Immature natural killer cell (primary cell): ENCODE data around the gene MUC21. TPM values are rescaled to one million over a fixed set of nuclear protein-coding genes. Genes with fewer than 3 reads are reported as not detected.
"Not testable (repeated sequence)": the region's sequence is repeated elsewhere in the genome, so short reads cannot be mapped to it uniquely, and the experiment has no call there.

Experiments used
- DNase-seq, 3 donors: peaks; one replicate each; pipeline ENCODE4 v3.0.0; 2022; ENCODE audit warnings: mixed read lengths in 1 of 3
- H3K27ac Mint-ChIP-seq, 6 donors: one replicate each; pipeline ENCODE4 v1.8.0; 2020; ENCODE audit warnings: mixed read lengths in 6 of 6, mild to moderate bottlenecking in 5 of 6, inconsistent platforms in 4 of 6, moderate library complexity in 3 of 6
- H3K27me3 Mint-ChIP-seq, 3 donors: one replicate each; pipeline ENCODE4 v1.8.0; 2020 to 2021; ENCODE audit warnings: low read depth in 3 of 3, mild to moderate bottlenecking in 3 of 3, mixed read lengths in 3 of 3, moderate library complexity in 3 of 3, inconsistent platforms in 1 of 3
- H3K36me3 Mint-ChIP-seq, 3 donors: one replicate each; pipeline ENCODE4 v1.8.0; 2020; ENCODE audit warnings: mixed read lengths in 3 of 3, inconsistent platforms in 2 of 3, mild to moderate bottlenecking in 2 of 3
- H3K4me1 Mint-ChIP-seq, 2 donors: one replicate each; pipeline ENCODE4 v1.8.0; 2020; ENCODE audit warnings: inconsistent platforms in 2 of 2, mild to moderate bottlenecking in 2 of 2, mixed read lengths in 2 of 2, moderate library complexity in 1 of 2
- H3K4me3 Mint-ChIP-seq, 5 donors: one replicate each; pipeline ENCODE4 v1.8.0; 2020; ENCODE audit warnings: mild to moderate bottlenecking in 5 of 5, mixed read lengths in 5 of 5, inconsistent platforms in 3 of 5, moderate library complexity in 3 of 5
- H3K9me3 Mint-ChIP-seq, 6 donors: one replicate each; pipeline ENCODE4 v1.8.0; 2020; ENCODE audit warnings: mild to moderate bottlenecking in 6 of 6, mixed read lengths in 6 of 6, inconsistent platforms in 4 of 6, moderate library complexity in 3 of 6
- polyA plus RNA-seq, 3 donors: library from polyadenylated mRNA; unstranded; fragments of 300-500 nt; fragmentation: Illumina TruSeq; gene quantifications; one replicate each; pipeline ENCODE4 v1.2.3, GENCODE V29; 2021

The MUC21 gene
- polyA plus RNA-seq, 3 donors from 2014 or later = not detected

DNA sequence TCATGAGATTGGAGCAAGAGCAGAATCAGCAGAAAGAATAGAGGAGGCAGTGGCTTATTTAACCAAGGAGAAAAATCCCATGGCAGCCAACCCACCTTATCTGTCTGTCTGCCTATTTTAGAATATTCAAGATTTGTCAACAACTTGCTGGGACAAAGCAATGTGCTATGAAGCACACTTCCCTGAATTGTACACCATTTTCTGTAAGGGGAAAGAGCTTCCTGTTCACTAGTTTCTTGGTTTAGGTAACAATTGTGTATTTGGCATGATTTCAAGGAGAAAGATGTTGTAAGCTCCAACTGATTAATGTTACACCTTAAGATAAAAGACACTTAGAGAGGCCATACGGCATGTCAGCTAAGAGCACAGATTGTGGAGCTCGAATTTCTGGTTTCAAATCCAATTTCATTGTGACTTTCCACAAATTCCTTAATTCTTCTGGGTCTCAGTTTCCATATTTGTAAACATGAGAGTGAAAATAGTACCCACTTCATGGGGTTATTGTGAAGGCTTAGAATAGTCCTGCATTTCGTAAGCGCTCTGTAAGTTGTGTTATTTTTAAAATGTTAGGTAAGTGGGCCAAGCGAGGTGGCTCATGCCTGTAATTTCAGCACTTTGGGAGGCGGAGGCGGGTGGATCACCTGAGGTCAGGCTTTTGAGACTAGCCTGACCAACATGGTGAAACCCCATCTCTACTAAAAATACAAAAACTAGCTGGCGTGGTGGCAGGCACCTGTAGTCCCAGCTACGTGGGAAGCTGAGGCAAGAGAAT is 21.9 kb downstream of the MUC21 start:
- no peaks in the 10 kb centered on the region for H3K9me3 Mint-ChIP-seq
- H3K4me3 Mint-ChIP-seq = no peak overlapping the region
- H3K4me1 Mint-ChIP-seq = peaks cover 6 to 20% of the 10 kb centered on the region in 2 donors
- H3K36me3 Mint-ChIP-seq = no peaks in the 10 kb centered on the region
- no peak overlapping the region for H3K27ac Mint-ChIP-seq
- no peak for DNase-seq
- H3K27me3 Mint-ChIP-seq = peaks cover 1 to 19% (median 5%) of the 10 kb centered on the region in 3 donors

GRCh38 chr6:31007694-31008093 is 24.2 kb downstream of the MUC21 start:
- DNase-seq = no peak
- Mint-ChIP-seq H3K36me3 (no peaks in the 10 kb centered on the region), H3K4me3 (no peak overlapping the region), H3K9me3 (no peaks in the 10 kb centered on the region), H3K27ac (no peak overlapping the region), H3K27me3 (peaks cover 0 to 19% (median 9%) of the 10 kb centered on the region in 3 donors), H3K4me1 (peaks cover 0 to 8% of the 10 kb centered on the region in 2 donors)

- peaks cover 0 to 8% of the 10 kb centered on the region in 2 donors for H3K4me1 Mint-ChIP-seq
- H3K27me3 Mint-ChIP-seq = peaks cover 0 to 20% (median 9%) of the 10 kb centered on the region in 3 donors
- H3K9me3 Mint-ChIP-seq = no peaks in the 10 kb centered on the region
- no peak overlapping the region for H3K4me3 Mint-ChIP-seq
- no peak overlapping the region for H3K27ac Mint-ChIP-seq
- H3K36me3 Mint-ChIP-seq = no peaks in the 10 kb centered on the region
- no peak for DNase-seq
These were observed 24.6 kb downstream of the MUC21 start for GRCh38 chr6:31008165-31008564.

DNA sequence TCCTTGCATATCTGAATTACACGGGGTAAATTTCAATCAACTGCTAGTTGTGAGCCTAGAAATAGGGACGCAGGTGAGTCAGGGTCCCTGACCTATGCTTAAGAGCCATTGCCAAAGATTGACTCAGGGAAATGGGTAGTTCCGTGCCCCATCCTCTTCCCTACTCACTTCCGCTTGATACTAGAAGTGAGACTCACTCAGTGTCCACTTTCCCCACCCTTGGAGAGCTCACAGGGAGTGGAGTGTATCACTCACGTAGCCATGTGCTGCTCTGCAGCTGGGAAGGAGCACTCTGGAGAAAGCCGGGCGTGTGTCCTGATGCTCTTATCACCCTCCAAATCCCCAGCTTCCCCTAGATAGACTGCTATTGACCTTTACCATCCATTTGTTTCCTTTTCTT is 26.2 kb downstream of the MUC21 start:
- peaks cover 0 to 23% (median 9%) of the 10 kb centered on the region in 3 donors for H3K27me3 Mint-ChIP-seq
- no peak for DNase-seq
- peaks cover 0 to 6% of the 10 kb centered on the region in 2 donors for H3K4me1 Mint-ChIP-seq
- H3K4me3 Mint-ChIP-seq = no peak overlapping the region
- H3K27ac Mint-ChIP-seq = no peak overlapping the region
- no peaks in the 10 kb centered on the region for H3K9me3 Mint-ChIP-seq
- H3K36me3 Mint-ChIP-seq = no peaks in the 10 kb centered on the region

GRCh38 chr6:31010393-31011060 is 27.0 kb downstream of the MUC21 start, which contains the start of gene MUC22:
TSS of gene MUC22 (plus strand) at chr6:31010474. CDS start at chr6:31010707, 233 bp downstream.
- H3K4me1 Mint-ChIP-seq = no peaks in the 10 kb centered on the region
- H3K36me3 Mint-ChIP-seq = no peaks in the 10 kb centered on the region
- H3K27me3 Mint-ChIP-seq = peaks cover 0 to 23% (median 9%) of the 10 kb centered on the region in 3 donors
- no peak within 1 kb of the TSS for H3K4me3 Mint-ChIP-seq
- H3K27ac Mint-ChIP-seq = no peak within 1 kb of the TSS
- no peaks in the 10 kb centered on the region for H3K9me3 Mint-ChIP-seq
- DNase-seq = no peak

GRCh38 chr6:31011153-31011552 is 27.6 kb downstream of the MUC21 start:
- no peak overlapping the region for H3K4me3 Mint-ChIP-seq
- H3K27me3 Mint-ChIP-seq = peaks cover 0 to 23% (median 9%) of the 10 kb centered on the region in 3 donors

GRCh38 chr6:31016659-31017299 is 33.3 kb downstream of the MUC21 start:
- no peak overlapping the region for H3K27ac Mint-ChIP-seq
- H3K27me3 Mint-ChIP-seq = peaks cover 0 to 12% (median 2%) of the 10 kb centered on the region in 3 donors
- H3K4me3 Mint-ChIP-seq = no peak overlapping the region
- no peaks in the 10 kb centered on the region for H3K4me1 Mint-ChIP-seq
- DNase-seq = no peak
- no peaks in the 10 kb centered on the region for H3K36me3 Mint-ChIP-seq
- no peaks in the 10 kb centered on the region for H3K9me3 Mint-ChIP-seq

More at GRCh38 chr6:31011153-31011552, 27.6 kb downstream of the MUC21 start:
- Mint-ChIP-seq H3K36me3 (no peaks in the 10 kb centered on the region), H3K27ac (no peak overlapping the region), H3K4me1 (no peaks in the 10 kb centered on the region), H3K9me3 (no peaks in the 10 kb centered on the region)
- no peak for DNase-seq

GRCh38 chr6:31017436-31017835 is 33.9 kb downstream of the MUC21 start:
- DNase-seq, H3K4me1 Mint-ChIP-seq, H3K27ac Mint-ChIP-seq, H3K9me3 Mint-ChIP-seq, H3K4me3 Mint-ChIP-seq, H3K36me3 Mint-ChIP-seq: not testable (repeated sequence)
- H3K27me3 Mint-ChIP-seq = peaks cover 0 to 12% (median 2%) of the 10 kb centered on the region in 3 donors

DNA sequence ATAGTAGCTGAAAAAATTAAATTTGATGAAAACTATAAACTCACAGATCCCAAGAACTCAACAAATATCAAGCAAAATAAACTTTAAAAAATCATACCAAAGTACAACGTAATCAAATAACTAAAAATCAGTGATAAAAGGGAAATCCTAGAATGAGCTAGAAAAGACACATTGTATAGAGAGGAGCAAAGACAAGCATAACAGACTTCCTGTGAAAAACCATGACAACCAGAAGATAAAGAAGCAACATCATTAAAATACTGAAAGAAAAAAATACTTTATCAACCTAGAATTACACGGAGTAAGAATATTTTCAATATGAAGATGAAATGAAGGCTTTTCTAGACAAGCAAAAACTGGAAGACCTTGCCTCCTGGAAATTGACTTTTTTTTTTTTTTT is 36.5 kb downstream of the MUC21 start:
- Mint-ChIP-seq H3K4me3 (no peak overlapping the region), H3K27ac (no peak overlapping the region), H3K36me3 (no peaks in the 10 kb centered on the region), H3K4me1 (no peaks in the 10 kb centered on the region), H3K27me3 (peaks cover 0 to 10% (median 2%) of the 10 kb centered on the region in 3 donors), H3K9me3 (no peaks in the 10 kb centered on the region)
- DNase-seq = no peak

GRCh38 chr6:31020631-31021255 is 37.2 kb downstream of the MUC21 start:
- H3K36me3 Mint-ChIP-seq, H3K27ac Mint-ChIP-seq, H3K4me3 Mint-ChIP-seq, H3K9me3 Mint-ChIP-seq, DNase-seq, H3K4me1 Mint-ChIP-seq: not testable (repeated sequence)
- H3K27me3 Mint-ChIP-seq = peaks cover 0 to 10% (median 2%) of the 10 kb centered on the region in 3 donors

GRCh38 chr6:31021705-31022531 is 38.4 kb downstream of the MUC21 start:
- H3K27me3 Mint-ChIP-seq = peaks cover 0 to 14% (median 2%) of the 10 kb centered on the region in 3 donors
- not testable (repeated sequence) for H3K9me3 Mint-ChIP-seq, H3K4me3 Mint-ChIP-seq, H3K36me3 Mint-ChIP-seq, DNase-seq, H3K27ac Mint-ChIP-seq, H3K4me1 Mint-ChIP-seq

DNA sequence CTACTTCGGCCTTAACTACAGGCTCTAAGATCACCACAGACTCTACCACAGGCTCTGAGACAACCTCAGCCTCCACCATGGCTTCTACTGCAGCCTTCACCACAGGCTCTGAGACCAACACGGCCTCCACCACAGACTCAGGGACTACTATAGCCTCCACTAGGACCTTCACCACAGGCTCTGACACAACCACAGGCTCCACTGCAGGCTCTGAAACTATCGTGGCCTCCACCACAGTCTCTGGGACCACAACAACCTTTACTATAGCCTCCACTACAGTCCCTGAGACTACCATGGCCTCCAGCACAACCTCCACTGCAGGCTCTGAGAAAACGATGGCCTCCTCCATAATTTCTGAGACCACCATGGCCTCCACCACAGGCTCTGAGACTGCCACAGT is 42.1 kb downstream of the MUC21 start:
- no peaks in the 10 kb centered on the region for H3K36me3 Mint-ChIP-seq
- peaks cover 2 to 20% (median 2%) of the 10 kb centered on the region in 3 donors for H3K27me3 Mint-ChIP-seq
- DNase-seq = no peak
- no peaks in the 10 kb centered on the region for H3K4me1 Mint-ChIP-seq
- H3K4me3 Mint-ChIP-seq = no peak overlapping the region
- H3K9me3 Mint-ChIP-seq = no peaks in the 10 kb centered on the region
- no peak overlapping the region for H3K27ac Mint-ChIP-seq

DNA sequence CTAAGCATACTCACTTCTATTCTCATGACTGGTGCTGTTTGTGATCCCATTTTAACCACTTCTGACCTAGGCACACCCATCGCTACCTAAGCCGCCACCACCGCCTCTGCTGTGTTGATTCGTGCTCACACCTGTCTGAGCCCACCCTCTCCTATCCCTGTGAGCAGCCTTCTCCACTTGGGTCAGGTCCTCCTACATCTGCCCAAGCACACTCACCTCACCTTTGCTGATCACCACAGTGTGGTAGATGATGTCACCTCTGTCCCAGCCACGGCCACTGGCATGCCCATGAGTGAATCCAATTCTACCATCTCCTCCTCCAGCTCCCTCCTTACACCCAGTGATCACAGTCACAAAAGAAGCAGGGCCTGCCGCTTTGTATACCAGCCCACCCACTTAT is 47.6 kb downstream of the MUC21 start:
- Mint-ChIP-seq H3K27me3 (peaks cover 3 to 35% (median 14%) of the 10 kb centered on the region in 3 donors), H3K4me3 (no peak overlapping the region), H3K4me1 (no peaks in the 10 kb centered on the region), H3K9me3 (no peaks in the 10 kb centered on the region), H3K27ac (no peak overlapping the region), H3K36me3 (no peaks in the 10 kb centered on the region)
- DNase-seq = no peak
